ENCODE data around the gene EHMT1. TPM values are rescaled to one million over a fixed set of nuclear protein-coding genes. Genes with fewer than 3 reads are reported as not detected.

EHMT1 gene
- total RNA-seq, 2 experiments from 2014 or later = 145 to 295 TPM

DNA sequence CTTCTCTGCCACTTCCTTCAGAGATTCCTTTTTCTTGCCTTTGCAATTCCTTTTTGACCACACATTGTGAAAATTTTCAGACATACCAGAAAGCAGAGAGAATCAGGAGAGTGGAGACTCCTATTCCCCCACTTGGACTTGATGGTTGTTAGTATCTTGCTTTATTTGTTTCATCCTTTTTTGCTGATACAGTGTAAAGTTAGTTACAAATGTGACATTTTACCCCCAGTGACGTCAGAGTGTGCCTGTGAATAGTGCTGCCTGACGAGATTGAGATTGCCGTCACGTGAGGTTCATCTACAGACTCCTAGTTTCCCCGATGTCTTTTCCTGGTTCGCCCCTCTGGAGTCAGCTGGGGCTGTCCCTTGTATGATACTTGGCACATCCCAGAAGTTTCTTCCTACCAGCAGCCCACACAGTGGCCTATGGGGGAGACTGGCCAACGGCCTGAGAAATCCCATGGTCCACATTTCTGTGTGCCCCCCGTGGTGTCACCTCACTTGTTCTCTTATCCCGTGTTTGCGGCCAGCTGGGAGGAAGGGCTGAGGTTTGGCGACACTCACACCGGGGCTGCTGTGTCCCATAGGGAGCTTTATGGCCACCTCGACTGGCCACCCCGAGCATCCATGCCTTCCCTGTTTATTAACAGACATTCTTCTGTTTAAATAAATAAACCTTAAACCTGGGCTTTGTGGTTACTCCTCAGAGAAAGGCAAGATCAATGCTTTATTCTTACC, 210.6 kb downstream of the EHMT1 start:
- ChIA-PET POLR2A (interaction anchor here (0.5 kb wide), 1 partner anchor 65 kb away, joined by 4 read pairs; no protein-coding TSS in a partner anchor), CTCF (ENCODE audit: unreplicated experiment) (no interaction called here)
- no peak for DNase-seq (ENCODE audit: low spot score)
- H3K9me3 ChIP-seq (ENCODE audit: low read length) = no peaks in the 10 kb centered on the region
- no TSS peak for BruUV-seq (replicated peaks)
- no peaks in the 10 kb centered on the region for H3K79me2 ChIP-seq (ENCODE audit: insufficient read depth, low read depth, low read length)
- no peak overlapping the region for H3K4me2 ChIP-seq (ENCODE audit: low read length)
- no peak overlapping the region for H3K4me3 ChIP-seq (ENCODE audit: low read depth, low read length, poor library complexity, severe bottlenecking)
- no peak overlapping the region for H2AFZ ChIP-seq (ENCODE audit: low read length)
- H4K20me1 ChIP-seq (ENCODE audit: insufficient read depth, low read length) = no peaks in the 10 kb centered on the region
- H3K4me1 ChIP-seq (ENCODE audit: insufficient read depth, low read length, poor library complexity, severe bottlenecking) = peaks cover 12% of the 10 kb centered on the region
- peaks cover 96% of the 10 kb centered on the region for H3K36me3 ChIP-seq (ENCODE audit: insufficient read depth, low read length)
- H3K9me2 ChIP-seq (ENCODE audit: insufficient read depth, low read length) = no peaks in the 10 kb centered on the region
- TF ChIP-seq EZH2phosphoT487 (IDR thresholded peaks at IDR 0.05; ENCODE audit: borderline replicate concordance, low read depth, low read length) (no peak), CTCF (conservative IDR thresholded peaks at IDR 0.05; ENCODE audit: low read length) (no peak)
- no peak overlapping the region for H3K27ac ChIP-seq (ENCODE audit: low read depth, low read length, poor library complexity, severe bottlenecking)
- intact Hi-C loops (cut with micrococcal nuclease; ENCODE audit: unreplicated experiment) = no loop called here

DNA sequence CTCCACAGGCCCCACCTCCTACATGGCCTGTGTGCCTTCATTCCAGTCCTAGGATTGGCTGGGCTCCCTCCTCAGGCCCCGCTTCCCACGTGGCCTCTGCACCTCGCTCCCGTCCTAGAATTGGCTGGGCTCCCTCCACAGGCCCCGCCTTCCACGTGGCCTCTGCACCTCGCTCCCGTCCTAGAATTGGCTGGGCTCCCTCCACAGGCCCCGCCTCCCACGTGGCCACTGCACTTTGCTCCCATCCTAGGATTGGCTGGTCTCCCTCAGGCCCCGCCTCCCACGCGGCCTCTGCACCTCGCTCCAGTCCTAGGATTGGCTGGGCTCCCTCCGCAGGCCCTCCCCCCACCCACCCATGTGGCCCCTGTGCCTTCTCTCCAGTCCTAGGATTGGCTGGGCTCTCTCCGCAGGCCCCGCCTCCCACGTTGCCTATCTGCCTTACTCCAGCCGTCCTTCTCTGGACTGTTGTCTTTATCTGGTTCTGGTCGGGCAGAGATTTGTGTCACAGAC, 213.4 kb downstream of the EHMT1 start:
- Histone ChIP-seq H3K4me2 (ENCODE audit: low read length) (no peak overlapping the region), H3K9me3 (ENCODE audit: low read length) (no peaks in the 10 kb centered on the region), H4K20me1 (ENCODE audit: insufficient read depth, low read length) (no peaks in the 10 kb centered on the region), H3K79me2 (ENCODE audit: insufficient read depth, low read depth, low read length) (no peaks in the 10 kb centered on the region), H3K27ac (ENCODE audit: low read depth, low read length, poor library complexity, severe bottlenecking) (no peak overlapping the region), H3K4me3 (ENCODE audit: low read depth, low read length, poor library complexity, severe bottlenecking) (no peak overlapping the region), H3K36me3 (ENCODE audit: insufficient read depth, low read length) (peaks cover 98% of the 10 kb centered on the region), H3K4me1 (ENCODE audit: insufficient read depth, low read length, poor library complexity, severe bottlenecking) (no peaks in the 10 kb centered on the region), H2AFZ (ENCODE audit: low read length) (no peak overlapping the region), H3K9me2 (ENCODE audit: insufficient read depth, low read length) (no peaks in the 10 kb centered on the region)
- no TSS peak for BruUV-seq (replicated peaks)
- no peak for TF ChIP-seq CTCF (conservative IDR thresholded peaks at IDR 0.05; ENCODE audit: low read length)
- no peak for TF ChIP-seq EZH2phosphoT487 (IDR thresholded peaks at IDR 0.05; ENCODE audit: borderline replicate concordance, low read depth, low read length)
- POLR2A ChIA-PET = no interaction called here
- CTCF ChIA-PET (ENCODE audit: unreplicated experiment) = no interaction called here
- DNase-seq (ENCODE audit: low spot score) = no peak
- intact Hi-C loops (cut with micrococcal nuclease; ENCODE audit: unreplicated experiment) = no loop called here
